NAMALWA (cell line): ENCODE data around the gene STX4.

ENCODE experiments used
- DNase-seq: peaks from one replicate; pipeline ENCODE4 v3.0.0-alpha.2; 2015; ENCODE audit warnings: low spot score

Gene STX4

DNA sequence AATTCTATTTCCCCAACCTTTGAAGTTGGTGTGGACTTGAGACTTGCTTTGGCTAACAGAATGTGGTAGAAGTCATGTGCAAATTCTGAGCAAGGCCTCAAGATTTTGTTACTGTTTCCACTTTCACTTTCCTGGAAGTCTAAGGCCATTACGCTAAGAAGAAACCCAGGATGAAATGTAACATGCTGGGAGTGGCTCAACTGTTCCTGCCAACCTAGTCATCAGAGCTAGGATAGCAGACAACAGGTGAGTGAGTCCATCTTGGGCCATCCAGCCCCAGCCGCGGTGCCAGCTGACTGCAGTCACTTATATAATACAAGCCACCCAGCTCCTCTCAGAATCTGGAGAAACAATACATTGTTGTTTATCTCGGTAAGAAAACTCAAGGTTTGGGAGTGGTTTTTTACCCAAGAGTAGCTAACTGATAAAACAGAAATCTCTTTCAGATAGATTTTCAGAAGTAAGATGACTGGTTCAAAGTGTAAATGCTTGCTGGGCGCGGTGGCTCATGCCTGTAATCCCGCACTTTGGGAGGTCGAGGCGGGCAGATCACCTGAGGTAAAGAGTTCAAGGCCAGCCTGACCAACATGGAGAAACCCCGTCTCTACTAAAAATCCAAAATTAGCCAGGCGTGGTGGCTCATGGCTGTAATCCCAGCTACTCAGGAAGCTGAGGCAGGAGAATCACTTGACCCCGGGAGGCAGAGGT is 10.7 kb upstream of the STX4 start:
- DNase-seq = no peak

DNA sequence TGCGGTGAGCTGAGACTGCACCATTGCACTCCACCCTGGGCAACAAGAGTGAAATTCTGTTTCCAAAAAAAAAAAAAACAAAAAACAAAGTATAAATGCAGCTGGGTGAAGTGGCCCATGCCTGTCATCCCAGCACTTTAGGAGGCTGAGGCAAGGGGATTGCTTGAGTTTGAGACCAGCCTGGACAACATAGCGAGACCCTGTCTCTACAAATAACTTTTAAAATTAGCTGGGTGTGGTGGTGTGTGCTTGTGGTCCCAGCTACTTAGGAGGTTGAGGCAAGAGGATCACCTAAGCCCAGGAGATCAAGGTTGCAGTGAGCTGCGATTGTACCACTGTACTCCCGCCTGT is 10.1 kb upstream of the STX4 start:
- DNase-seq = no peak

DNA sequence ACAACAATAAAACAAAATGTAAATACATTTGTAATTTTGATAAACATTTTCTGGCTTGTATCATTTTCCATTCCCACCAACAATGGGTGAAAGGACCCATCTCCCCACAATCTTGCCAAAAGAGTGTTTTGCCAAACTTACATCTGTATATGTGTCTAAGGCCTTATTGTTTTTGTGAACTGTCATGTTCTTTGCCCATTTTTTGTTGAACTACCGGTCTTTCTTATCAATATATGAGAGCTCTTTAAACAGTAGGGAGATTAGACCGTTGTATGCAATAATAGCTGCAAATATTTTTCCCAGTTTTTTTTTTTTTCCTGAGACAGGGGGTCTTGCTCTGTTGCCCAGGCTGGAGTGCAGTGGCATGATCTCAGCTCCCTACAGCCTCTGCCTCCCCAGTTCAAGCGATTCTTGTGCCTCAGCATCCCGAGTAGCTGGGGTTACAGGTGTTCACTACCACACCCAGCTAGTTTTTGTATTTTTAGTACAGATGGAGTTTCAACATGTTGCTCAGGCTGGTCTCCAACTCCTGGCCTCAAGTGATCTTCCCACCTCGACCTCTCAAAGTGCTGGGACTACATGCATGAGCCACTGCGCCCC is 9.6 kb upstream of the STX4 start:
- DNase-seq = no peak

DNA sequence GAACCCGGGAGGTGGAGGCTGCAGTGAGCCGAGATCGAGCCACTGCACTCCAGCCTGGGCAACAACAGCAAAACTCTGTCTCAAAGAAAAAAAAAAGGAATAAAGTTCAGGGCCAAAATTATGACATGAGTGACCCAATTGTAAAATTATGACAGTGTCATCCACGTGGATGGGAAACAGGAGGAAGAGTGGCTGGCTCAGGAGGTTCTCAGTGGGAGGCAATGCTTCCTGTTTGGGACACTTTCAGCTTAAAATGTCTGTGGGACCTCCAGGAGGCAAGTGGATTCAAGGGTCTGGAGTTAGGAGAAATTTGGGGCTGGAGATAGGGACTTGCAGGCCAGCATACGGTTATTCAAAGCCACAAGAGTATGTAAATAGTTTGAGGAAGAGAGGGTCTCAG is 8.0 kb upstream of the STX4 start:
- DNase-seq = no peak

DNA sequence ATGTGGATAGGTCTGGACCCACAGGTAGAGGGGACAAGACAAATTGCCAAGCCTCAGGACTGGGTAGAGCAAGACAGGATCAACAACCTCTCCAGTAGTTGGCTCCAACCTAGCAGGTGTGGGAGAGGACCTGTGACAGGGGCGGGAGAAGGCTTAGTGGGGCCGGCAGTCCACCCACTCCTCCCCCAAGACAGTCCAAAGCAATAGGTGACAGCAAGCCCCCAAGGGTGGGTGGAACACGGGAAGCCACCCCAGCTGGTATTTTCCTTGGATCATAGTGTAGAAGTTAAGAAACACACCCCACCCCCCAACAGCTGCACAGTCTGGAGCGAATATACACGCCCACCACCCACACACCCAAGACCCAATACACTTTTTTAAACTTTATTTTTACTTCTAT is 4.1 kb upstream of the STX4 start:
- no peak for DNase-seq

DNA sequence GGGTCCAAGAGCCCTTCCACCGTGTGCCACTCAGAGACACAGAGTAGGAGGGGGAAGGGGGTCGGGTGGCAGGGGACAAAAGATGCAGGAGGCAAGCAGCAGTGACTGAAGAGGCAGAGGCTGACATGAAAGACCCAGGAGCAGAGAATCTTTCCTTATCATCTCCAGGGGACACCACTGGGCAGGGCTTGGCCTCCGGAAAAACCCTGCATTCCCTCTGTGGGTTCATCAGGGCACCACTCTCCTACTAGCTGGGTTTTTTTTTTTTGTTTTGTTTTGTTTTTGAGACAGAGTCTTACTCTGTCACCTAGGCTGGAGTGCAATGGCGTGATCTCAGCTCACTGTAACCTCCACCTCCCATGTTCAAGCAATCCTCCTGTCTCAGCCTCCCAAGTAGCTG is 2.1 kb upstream of the STX4 start:
- DNase-seq = no peak

DNA sequence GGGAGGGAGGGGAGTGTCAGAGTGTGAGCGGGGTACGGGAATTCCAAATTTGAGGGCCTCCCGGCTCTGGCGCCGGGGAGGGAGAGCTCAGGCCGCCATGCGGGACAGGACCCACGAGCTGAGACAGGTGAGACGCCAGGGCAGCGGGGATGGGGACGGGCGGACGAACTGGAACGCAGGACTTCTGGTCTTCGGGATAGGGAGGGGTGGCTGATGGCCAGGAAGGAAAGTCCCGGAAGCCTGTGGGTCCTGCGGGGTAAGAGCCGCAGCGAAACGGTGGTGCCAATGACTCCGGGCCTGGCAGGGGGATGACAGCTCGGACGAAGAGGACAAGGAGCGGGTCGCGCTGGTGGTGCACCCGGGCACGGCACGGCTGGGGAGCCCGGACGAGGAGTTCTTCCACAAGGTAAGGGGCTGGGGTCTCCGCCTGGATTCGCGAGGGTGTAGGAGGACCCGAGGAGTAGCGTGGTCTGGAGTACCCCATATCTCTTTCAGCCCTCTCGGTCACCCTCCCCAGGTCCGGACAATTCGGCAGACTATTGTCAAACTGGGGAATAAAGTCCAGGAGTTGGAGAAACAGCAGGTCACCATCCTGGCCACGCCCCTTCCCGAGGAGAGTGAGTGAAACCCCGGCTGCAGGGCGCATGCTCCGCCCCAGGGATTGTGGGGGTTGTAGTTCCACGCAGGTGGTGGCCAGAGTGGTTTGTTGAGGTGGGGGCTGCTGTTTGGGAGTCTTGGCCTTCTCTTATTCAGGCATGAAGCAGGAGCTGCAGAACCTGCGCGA is 543 bp downstream of the STX4 start:
- peak; percentile 91 for DNase-seq

DNA sequence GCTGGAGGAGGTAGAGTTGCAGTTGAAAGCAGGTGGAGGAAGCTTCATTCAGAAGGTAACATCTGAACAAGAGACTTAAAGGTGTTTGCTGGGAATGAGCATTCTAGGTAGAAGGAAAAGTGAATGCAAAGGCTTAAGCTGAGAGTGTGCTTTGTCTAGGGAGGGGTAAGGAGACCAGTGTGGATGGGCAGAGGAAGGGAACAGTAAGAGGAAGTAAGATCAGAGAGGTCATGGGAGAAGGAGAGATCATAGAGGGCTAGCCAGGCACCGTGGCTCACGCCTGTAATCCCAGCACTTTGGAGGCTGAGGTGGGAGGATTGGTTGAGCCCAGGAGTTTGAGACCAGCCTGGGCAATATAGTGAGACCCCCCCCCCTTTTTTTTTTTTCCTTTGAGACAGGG is 3.3 kb downstream of the STX4 start:
- DNase-seq = no peak

DNA sequence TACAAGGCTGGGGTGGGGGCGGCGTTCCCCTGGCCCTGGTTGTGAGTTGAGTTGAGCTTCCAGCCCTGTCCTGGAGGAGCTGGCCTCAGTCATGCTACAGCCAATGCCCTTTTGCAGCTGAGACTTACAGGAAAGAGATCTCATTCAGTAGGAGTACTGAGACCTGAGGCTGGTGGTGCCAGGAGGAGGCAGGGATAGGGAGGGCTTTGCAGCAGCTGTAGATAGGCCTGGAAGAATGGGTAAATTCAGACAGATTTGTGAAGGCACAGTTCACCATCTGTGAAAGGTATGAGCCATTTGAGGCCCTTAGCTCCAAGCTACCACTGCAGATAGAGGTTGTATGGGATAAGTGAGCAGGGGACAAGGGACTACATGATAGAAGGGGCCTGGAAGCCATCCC is 5.6 kb downstream of the STX4 start:
- DNase-seq = no peak

DNA sequence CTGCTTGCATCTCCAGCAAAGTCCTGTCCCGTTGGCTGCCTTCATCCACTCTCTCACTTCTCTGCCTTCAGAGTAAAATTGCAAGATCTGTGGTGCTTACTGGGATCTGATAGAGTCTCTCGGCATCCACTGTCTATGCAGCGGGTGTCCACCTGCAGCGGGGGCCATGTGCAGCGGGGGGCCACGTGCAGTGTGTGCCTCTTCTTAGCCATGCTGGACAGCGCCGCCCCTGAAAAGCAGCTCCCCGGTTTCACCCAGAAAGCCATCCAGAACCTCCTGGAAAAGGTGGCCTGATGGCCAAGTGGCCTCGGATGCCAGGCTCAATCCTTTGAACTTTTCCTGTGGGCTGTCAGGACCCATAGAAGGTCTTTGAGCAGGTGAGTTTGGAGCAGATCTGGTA is 9.5 kb downstream of the STX4 start:
- DNase-seq = no peak

DNA sequence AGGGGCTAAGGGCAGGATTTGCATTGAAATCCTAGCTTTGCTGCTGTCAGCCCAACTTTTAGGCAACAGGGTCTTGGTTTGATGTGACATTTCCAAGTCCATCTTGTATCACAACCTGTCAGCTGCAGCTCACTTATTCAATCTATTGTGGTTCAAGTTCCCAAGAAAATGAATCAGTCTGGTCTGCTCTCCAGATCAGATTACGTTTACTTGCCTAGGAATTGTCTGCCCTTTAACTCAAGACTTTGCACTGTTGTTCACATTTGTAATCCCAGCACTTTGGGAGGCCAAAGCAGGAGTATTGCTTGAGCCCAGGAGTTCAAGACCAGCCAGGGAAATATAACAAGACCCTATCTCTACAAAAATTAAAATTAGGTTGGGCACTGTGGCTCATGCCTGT is 10.0 kb downstream of the STX4 start:
- no peak for DNase-seq

DNA sequence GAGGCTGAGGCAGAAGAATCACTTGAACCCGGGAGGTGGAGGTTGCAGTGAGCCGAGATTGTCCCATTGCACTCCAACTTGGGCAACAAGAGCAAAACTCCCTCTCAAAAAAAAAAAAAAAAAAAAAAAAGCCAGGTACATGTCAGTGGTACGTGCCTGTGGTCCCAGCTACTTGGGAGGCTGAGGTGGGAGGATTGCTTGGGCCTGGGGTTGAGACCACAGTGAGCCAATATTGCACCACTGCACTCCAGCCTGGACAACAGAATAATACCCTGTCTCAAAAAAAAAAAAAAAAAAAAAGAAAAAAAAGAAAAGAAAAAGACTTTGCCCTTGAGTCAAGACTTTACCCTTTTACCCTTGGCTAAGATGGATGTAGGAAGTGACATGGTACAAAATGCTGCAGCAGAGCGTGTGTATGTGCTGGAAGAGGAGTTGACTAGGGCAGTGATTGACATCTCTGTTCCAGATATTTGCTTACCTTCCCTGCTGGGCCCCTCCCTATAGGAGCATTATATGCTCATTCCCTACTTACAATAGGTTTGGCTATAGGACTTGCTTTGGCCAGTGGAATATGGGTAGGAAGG is 10.6 kb downstream of the STX4 start:
- no peak for DNase-seq

DNA sequence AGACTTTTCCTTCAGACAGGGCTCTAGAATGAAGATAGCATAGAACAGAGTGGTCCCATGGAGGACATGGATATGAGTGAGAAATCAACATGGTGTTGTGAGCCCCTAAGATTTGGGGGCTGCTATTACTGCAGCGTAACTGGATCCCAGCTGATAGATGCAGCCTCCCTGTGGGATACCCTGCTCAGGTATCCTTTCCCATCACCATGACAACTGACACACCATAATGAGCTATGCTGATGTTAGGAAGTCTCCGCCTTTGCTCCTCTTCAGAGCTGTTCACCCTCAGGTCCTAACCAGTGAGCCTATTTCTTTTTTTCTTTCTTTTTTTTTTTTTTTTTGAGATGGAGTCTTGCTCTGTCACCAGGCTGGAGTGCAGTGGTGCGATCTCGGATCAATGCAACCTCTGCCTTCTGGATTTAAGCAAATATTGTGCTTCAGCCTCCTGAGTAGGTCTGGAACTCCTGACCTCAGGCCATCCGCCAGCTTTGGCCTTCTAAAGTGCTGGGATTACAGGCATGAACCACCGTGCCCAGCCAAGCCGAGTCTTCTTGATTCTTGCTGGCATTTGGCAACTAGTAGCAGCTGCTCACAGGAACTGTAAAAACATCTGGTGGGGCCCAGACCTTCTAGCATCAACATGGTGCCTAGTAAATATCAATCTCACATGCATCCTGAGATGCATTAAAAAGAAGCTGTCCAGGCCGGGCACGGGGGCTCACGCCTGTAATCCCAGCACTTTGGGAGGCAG is 17.1 kb downstream of the STX4 start:
- no peak for DNase-seq

DNA sequence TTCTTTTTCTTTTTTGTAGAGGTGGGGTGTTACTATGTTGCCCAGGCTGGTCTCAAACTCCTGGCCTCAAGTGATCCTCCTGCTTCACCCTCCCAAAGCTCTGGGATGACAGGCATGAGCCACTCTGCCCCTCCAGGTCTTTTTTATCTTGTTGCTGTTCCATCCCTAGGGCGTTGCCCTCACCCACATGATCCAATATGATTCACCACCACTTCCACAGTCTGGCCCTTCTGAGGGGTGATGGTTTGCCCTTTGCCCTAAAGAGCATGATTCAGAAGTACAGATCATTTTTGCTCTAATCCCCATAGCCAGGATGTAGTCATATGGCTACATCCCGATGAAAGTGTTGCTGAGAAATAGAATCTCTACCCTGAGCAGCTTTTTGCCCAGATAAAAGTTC is 18.8 kb downstream of the STX4 start:
- DNase-seq = no peak

DNA sequence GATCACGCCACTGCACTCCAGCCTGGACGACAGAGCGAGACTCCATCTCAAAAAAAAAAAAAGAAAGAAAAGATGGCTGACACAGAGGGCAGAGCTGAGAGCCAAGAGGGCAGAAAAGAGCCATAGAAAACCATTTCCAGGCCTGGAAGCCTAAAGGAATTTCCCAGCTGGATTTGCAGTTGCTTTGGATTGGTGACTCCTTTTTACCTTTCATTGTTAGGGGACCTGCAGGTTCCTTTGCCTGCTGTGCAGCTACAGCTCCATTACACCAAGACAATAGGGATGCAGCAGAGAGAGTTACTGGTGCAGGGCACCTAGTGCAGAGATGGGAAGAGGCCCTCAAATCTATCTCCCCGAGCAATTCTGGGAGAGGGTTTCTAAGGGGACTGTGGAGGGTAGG is 22.3 kb downstream of the STX4 start:
- DNase-seq = no peak

DNA sequence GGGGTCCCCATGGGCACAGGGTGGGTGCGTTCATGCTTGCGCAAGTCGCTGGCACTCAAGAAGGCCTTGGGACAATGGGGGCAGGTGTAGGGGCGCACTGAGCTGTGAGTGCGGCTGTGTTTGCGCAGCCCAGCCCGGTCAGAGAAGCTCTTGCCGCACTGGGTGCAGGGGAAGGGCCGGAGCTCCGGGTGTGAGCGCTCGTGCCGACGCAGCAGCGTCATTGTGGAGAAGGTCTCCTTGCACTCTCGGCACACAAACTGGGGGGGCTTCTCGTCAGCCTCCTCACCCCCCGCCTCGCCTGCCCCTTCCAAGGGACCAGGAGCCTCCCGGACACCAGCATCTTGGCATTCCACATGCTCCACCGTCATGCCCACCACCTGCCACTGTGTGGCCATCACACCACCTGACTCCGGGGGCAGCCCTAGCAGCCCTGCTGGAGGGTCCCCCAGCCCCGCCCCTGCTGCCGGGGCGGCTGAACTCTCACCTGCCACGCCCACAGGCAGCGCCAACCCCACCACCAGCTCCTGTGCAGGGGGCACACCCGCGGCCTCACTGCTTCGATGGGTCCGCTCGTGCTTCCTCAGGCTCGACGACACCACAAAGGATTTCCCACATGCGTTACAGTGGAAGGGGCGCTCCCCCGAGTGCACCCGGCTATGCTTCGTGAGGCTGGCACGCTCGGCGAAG is 27.9 kb downstream of the STX4 start:
- DNase-seq = no peak

DNA sequence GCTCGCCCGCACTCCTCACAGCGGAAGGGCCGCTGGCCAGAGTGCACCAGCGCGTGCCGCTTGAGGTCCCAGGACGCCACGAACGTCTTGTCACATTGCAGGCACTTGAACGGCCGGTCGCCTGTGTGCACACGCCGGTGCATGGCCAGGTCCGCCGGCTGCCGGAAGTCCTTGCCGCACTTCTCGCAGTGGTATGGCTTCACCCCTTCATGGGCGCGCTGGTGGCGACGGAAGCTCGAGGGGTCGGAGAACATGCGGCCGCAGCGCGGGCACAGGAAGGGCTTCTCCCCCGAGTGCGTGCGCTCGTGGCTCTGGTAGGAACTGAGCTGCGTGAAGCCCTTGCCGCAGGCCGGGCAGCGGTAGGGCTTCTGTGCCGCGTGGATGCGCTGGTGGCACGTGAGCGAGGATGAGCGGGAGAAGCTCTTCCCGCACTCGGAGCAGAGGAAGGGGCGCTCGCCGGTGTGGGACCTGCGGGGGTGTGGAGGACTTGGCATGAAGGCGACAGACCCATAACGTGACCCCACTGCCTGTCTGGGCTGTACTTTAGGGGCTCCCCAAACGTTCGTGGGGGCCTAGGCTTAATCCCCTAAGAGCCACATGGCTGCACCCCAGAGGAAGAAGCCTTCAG is 28.6 kb downstream of the STX4 start:
- DNase-seq = no peak

DNA sequence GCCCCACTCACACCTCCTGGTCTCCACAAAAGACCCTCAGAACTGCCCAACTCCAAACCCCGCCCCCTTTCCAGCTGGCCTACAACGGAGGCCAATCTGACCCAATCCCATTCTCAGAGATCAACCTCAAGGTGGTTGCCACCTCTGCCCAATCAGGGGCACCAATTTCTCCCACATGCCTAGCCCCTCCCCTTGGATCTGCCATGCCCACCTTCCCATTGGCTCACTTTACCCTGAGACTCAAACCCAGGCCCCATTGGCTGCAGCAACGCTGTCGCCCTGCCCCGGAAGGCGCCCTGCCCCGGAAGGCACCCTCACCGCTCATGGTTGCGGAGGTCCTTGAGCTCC is 30.1 kb downstream of the STX4 start:
- no peak for DNase-seq

DNA sequence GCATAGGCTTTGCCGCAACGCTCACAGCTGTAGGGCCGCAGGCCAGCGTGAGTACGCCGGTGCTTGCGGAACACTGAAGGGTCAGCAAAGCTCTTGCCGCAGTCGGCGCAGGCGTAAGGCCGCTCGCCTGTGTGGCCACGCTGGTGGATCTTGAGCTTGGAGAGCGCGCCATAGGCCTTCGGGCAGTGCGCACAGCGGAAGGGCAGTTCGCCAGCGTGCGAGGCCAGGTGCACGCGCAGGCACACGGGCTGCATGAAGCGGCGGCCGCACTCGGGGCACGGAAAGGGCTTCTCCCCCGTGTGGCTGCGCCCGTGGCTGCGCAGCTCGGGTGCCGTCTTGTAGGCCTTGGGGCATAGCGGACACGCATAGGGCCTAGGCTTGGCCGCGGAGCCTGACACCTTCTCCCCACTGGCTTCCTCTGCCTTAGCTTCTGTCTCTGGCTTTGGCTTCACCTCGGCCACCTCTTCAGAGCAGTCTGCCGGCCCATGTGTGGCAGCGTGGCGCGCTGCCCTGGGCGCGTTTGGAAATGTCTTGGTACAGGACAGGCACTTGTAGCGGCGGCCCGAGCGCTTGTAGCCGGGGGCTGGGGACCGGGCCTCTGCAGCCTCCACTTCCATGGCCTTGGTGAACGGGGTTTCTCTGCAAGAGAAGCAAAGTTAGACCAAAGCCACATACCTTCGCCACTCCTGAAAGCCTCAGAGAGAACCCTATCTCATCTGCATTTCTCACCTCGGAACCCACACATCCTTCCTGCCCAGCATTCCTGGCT is 30.7 kb downstream of the STX4 start:
- no peak for DNase-seq

DNA sequence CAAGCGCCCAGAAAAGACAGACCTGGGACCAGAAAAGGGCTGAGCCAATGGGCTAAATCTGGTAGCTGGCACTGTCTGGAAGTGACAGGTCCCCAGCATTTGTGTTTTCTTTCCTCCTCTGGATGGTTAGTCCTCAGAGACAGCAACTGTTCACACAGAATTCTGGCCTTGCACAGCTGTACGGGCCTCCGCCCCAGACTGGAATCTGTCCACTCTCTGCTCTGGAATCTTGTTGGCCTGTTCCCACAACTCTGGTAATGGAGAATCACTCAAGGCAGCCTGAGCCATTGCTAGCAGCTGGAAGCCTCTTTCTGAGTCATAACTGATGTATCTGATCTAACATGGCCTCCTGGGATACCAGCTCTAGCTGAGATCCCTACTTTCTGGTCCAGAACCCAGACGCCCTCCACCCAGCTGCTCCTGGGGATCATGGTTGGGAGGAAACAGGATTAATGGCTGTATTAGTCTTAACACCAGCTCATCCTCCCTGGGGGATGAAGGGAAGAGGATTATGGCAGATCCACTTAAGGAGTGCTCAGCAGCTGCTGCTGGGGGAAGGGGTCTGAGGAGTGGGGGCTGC is 31.6 kb downstream of the STX4 start:
- no peak for DNase-seq
